Sigmoid colon (tissue), 4 donors: ENCODE data around the gene ZNF891.

Experiments used
- CTCF ChIP-seq, 4 experiments: fragments of 450-650 bp in 3 of 4; fragments of 200-600 bp in 1 of 4; IDR thresholded peaks; one replicate each; pipeline ENCODE4 v1.5.1; 2016 to 2019; ENCODE audit warnings: antibody characterized with exemption in 4 of 4, mild to moderate bottlenecking in 3 of 4, moderate library complexity in 2 of 4
- EP300 ChIP-seq, 4 donors: sonication (generic); formaldehyde crosslinking; IDR thresholded peaks; one replicate each; pipeline ENCODE4 v1.6.1; 2017; ENCODE audit warnings: antibody characterized with exemption in 4 of 4
- POLR2A ChIP-seq, 2 donors: fragments of 450-650 bp; IDR thresholded peaks; one replicate each; pipeline ENCODE4 v1.6.1; 2016; ENCODE audit warnings: antibody characterized with exemption in 2 of 2, mild to moderate bottlenecking in 2 of 2, moderate library complexity in 2 of 2
- POLR2AphosphoS5 ChIP-seq, 4 donors: sonication (generic); formaldehyde crosslinking; IDR thresholded peaks; one replicate each; pipeline ENCODE4 v1.6.1; 2017; ENCODE audit warnings: antibody characterized with exemption in 4 of 4

- no peak for TF ChIP-seq EP300 (IDR thresholded peaks at IDR 0.05)
- no peak for TF ChIP-seq CTCF (IDR thresholded peaks at IDR 0.05)
- TF ChIP-seq POLR2A (IDR thresholded peaks at IDR 0.05) = no peak
- TF ChIP-seq POLR2AphosphoS5 (IDR thresholded peaks at IDR 0.05) = no peak
Observed at GRCh38 chr12:133172491-133172890, 42.4 kb upstream of the ZNF891 start.
